HepG2 (cell line): Measurements from ENCODE around the gene FFAR1. TPM values are rescaled to one million over a fixed set of nuclear protein-coding genes. Genes with fewer than 3 reads are reported as not detected.

Source experiments
- ATAC-seq: fragments of 200-7000 bp; cut with Tn5 transposase; 3 replicates; pipeline ENCODE4 v1.9.1; 2020; ENCODE audit warnings: mild to moderate bottlenecking, moderate library complexity
- BruUV-seq: library from RNA; stranded (reverse); fragments of 400-500 nt; replicated peaks from 2 replicates; lab custom pipeline; 2021; lab: Mats Ljungman, UMichigan
- CTCF ChIA-PET: fragments of 300-600 bp; formaldehyde crosslinking; extraction: SDS; loops from one replicate; lab custom pipeline; 2021; ENCODE audit warnings: low total read pairs, inconsistent platforms, low intra/inter-chr PET ratio; lab: Yijun Ruan, JAX
- POLR2A ChIA-PET: fragments of 350-600 bp; sonication (Branson Sonifier 250); formaldehyde crosslinking; loops from one replicate; lab custom pipeline; 2020; ENCODE audit warnings: antibody characterized with exemption, inconsistent platforms; lab: Yijun Ruan, JAX
- DNase-seq: peaks from one replicate; pipeline ENCODE4 v3.0.0-alpha.2; 2015; ENCODE audit warnings: low spot score
- FAIRE-seq: peaks from 3 replicates; lab custom pipeline; 2011; peaks lifted over from hg19 to GRCh38; lab: Jason Lieb, UNC
- H2AFZ ChIP-seq: one replicate; pipeline ENCODE4 v1.6.1; 2011; ENCODE audit warnings: low read length, inconsistent platforms
- H3K27ac ChIP-seq: fragments of 300-600 bp; 3 replicates; pipeline ENCODE4 v1.8.0; 2011; ENCODE audit warnings: mixed run types, mild to moderate bottlenecking, mixed read lengths, low read length, inconsistent platforms; ENCODE audit not compliant: insufficient read depth; ENCODE audit errors: extremely low read length
- H3K27me3 ChIP-seq, 2 experiments: fragments of 200-600 bp in 1 of 2; 2 replicates in 1 of 2; 3 replicates in 1 of 2; pipeline versions ENCODE4 v1.6.0 to v1.8.0; 2011; ENCODE audit warnings: low read length in 2 of 2, mild to moderate bottlenecking in 2 of 2, moderate library complexity in 2 of 2, inconsistent platforms in 1 of 2; ENCODE audit not compliant: insufficient read depth in 2 of 2, control insufficient read depth in 1 of 2
- H3K36me3 ChIP-seq, 2 experiments: fragments of 200-600 bp in 1 of 2; replicated peaks in 1 of 2; 2 replicates in 1 of 2; 3 replicates in 1 of 2; pipeline versions ENCODE4 v1.5.1 to v1.8.0; 2011; ENCODE audit warnings: low read length in 2 of 2, inconsistent platforms in 1 of 2; ENCODE audit not compliant: insufficient read depth in 2 of 2, control insufficient read depth in 1 of 2
- H3K4me1 ChIP-seq: 2 replicates; pipeline ENCODE4 v1.5.1; 2012; ENCODE audit warnings: low read length, inconsistent platforms; ENCODE audit not compliant: insufficient read depth
- H3K4me2 ChIP-seq: 2 replicates; pipeline ENCODE4 v1.6.0; 2011; ENCODE audit warnings: low read depth, low read length, inconsistent platforms
- H3K4me3 ChIP-seq, 3 experiments: fragments of 200-600 bp in 1 of 3; sonication (generic), shearing (Covaris generic) in 1 of 3; replicated peaks in 1 of 3; 2 replicates each; pipeline ENCODE4 v1.5.1; 2011 to 2016; ENCODE audit warnings: low read length in 3 of 3, inconsistent platforms in 2 of 3, low read depth in 2 of 3, mild to moderate bottlenecking in 2 of 3, control low read depth in 1 of 3, mixed read lengths in 1 of 3; ENCODE audit not compliant: insufficient read depth in 1 of 3
- H3K79me2 ChIP-seq: one replicate; pipeline ENCODE4 v1.6.1; 2011; ENCODE audit warnings: low read length, inconsistent platforms; ENCODE audit not compliant: insufficient read depth
- H3K9ac ChIP-seq: 2 replicates; pipeline ENCODE4 v1.6.0; 2011; ENCODE audit warnings: mild to moderate bottlenecking, low read depth, low read length, inconsistent platforms; ENCODE audit not compliant: insufficient read depth
- H3K9me3 ChIP-seq: 2 replicates; pipeline ENCODE4 v1.5.1; 2012; ENCODE audit warnings: mild to moderate bottlenecking, low read length
- H4K20me1 ChIP-seq: 2 replicates; pipeline ENCODE4 v1.6.0; 2011; ENCODE audit warnings: inconsistent platforms, mild to moderate bottlenecking, low read length, moderate library complexity; ENCODE audit not compliant: insufficient read depth
- AHR ChIP-seq: IDR thresholded peaks from 2 replicates; pipeline ENCODE4 v1.6.1; 2018; ENCODE audit warnings: missing genetic modification reagents, missing compliant biosample characterization
- CHCHD3 ChIP-seq: sonication (generic); formaldehyde crosslinking; IDR thresholded peaks from 2 replicates; pipeline ENCODE4 v1.8.0; 2022; ENCODE audit warnings: mild to moderate bottlenecking, missing genetic modification reagents, moderate library complexity
- HMG20B ChIP-seq: conservative IDR thresholded peaks from 2 replicates; pipeline ENCODE4 v1.6.1; 2016; ENCODE audit warnings: missing genetic modification reagents, missing compliant biosample characterization
- KDM4B ChIP-seq: sonication (generic); formaldehyde crosslinking; IDR thresholded peaks from 2 replicates; pipeline ENCODE4 v1.4.0; 2020; ENCODE audit warnings: missing genetic modification reagents
- MZF1 ChIP-seq: sonication (generic); formaldehyde crosslinking; IDR thresholded peaks from 2 replicates; pipeline ENCODE4 v1.8.1; 2023; ENCODE audit warnings: mild to moderate bottlenecking, missing genetic modification reagents, borderline replicate concordance
- RXRB ChIP-seq: IDR thresholded peaks from 2 replicates; pipeline ENCODE4 v1.6.1; 2016; ENCODE audit warnings: borderline replicate concordance, missing genetic modification reagents, missing compliant biosample characterization
- SOX6 ChIP-seq, 2 experiments: fragments of 450-650 bp in 1 of 2; sonication (generic) in 1 of 2; formaldehyde crosslinking in 1 of 2; IDR thresholded peaks; 2 replicates each; pipeline versions ENCODE4 v1.4.0 to v1.6.1; 2017 to 2020; ENCODE audit warnings: antibody characterized with exemption in 1 of 2, mild to moderate bottlenecking in 1 of 2, missing genetic modification reagents in 1 of 2
- YY1 ChIP-seq: IDR thresholded peaks from 2 replicates; pipeline ENCODE4 v1.6.1; 2011; ENCODE audit warnings: low read length, low read depth, moderate library complexity, mild to moderate bottlenecking; ENCODE audit not compliant: insufficient read depth, insufficient replicate concordance
- ZFP36L1 ChIP-seq: sonication (generic); formaldehyde crosslinking; IDR thresholded peaks from 2 replicates; pipeline ENCODE4 v1.8.0; 2022; ENCODE audit warnings: mild to moderate bottlenecking, missing genetic modification reagents, moderate library complexity
- ZIK1 ChIP-seq: sonication (generic); formaldehyde crosslinking; IDR thresholded peaks from 2 replicates; pipeline ENCODE4 v1.5.0; 2020; ENCODE audit warnings: mild to moderate bottlenecking, low read depth, missing genetic modification reagents, borderline replicate concordance
- ZNF160 ChIP-seq: sonication (generic); formaldehyde crosslinking; IDR thresholded peaks from 2 replicates; pipeline ENCODE4 v1.8.0; 2022; ENCODE audit warnings: mild to moderate bottlenecking, inconsistent platforms, missing genetic modification reagents
- ZNF276 ChIP-seq: sonication (generic); formaldehyde crosslinking; IDR thresholded peaks from 2 replicates; pipeline ENCODE4 v1.4.0; 2020; ENCODE audit warnings: mild to moderate bottlenecking, low read depth, missing genetic modification reagents
- ZNF326 ChIP-seq: sonication (generic); formaldehyde crosslinking; IDR thresholded peaks from 2 replicates; pipeline ENCODE4 v1.4.0; 2020; ENCODE audit warnings: missing genetic modification reagents, borderline replicate concordance
- ZNF343 ChIP-seq: sonication (generic); formaldehyde crosslinking; IDR thresholded peaks from 2 replicates; pipeline ENCODE4 v1.4.0; 2020; ENCODE audit warnings: mild to moderate bottlenecking, missing genetic modification reagents
- WGBS: methylation state at CpG from one replicate; pipeline ENCODE4 v1.1.6; 2017; ENCODE audit warnings: low lambda C conversion rate; 5-methylcytosine and 5-hydroxymethylcytosine counted together
- in situ Hi-C: cut with HindIII; loops from 2 replicates; pipeline ENCODE4 v1.10.0; 2017; ENCODE audit warnings: low pct_unique_long_range_greater_than_20kb; ENCODE audit not compliant: extremely low pct_ligation_motif_present
- intact Hi-C: fragments of 100-400 bp; cut with micrococcal nuclease; formaldehyde crosslinking; loops from one replicate; pipeline ENCODE4 v1.10.0; 2022; ENCODE audit not compliant: unreplicated experiment
- polyA plus RNA-seq, 8 experiments: library from polyadenylated mRNA; depleted of rRNA in 3 of 8; stranded (reverse) in 7 of 8; unstranded in 1 of 8; fragments of >200 nt; fragmentation: Illumina TruSeq in 4 of 8; extraction: Trizol in 4 of 8; gene quantifications; 2 replicates each; pipeline versions ENCODE4 v1.2.1 to v1.2.3, GENCODE V29; 2011 to 2016; ENCODE audit warnings: low read depth in 4 of 8, missing spikeins in 1 of 8, mixed read lengths in 1 of 8; ENCODE audit not compliant: insufficient read depth in 1 of 8
- total RNA-seq, 5 experiments: library from RNA; depleted of rRNA; stranded (reverse); fragments of >200 nt; fragmentation: Illumina TruSeq; extraction: Trizol; gene quantifications; 2 replicates each; pipeline ENCODE4 v1.2.3, GENCODE V29; 2016; ENCODE audit warnings: low read depth in 1 of 5
- TF ChIP-seq, protein P1 (sequence below): sonication (generic); formaldehyde crosslinking; IDR thresholded peaks from 2 replicates; pipeline ENCODE4 v1.8.0; 2022; ENCODE audit warnings: mild to moderate bottlenecking, missing genetic modification reagents, moderate library complexity
- TF ChIP-seq, protein P2 (sequence below): sonication (generic); formaldehyde crosslinking; IDR thresholded peaks from 2 replicates; pipeline ENCODE4 v1.5.1; 2020; ENCODE audit warnings: missing genetic modification reagents, mild to moderate bottlenecking, borderline replicate concordance

FFAR1 gene
- total and polyA plus RNA-seq, 2 of the 13 experiments (the other 11 are each of a cell fraction or from before 2014, with no cell fraction given) = not detected

DNA sequence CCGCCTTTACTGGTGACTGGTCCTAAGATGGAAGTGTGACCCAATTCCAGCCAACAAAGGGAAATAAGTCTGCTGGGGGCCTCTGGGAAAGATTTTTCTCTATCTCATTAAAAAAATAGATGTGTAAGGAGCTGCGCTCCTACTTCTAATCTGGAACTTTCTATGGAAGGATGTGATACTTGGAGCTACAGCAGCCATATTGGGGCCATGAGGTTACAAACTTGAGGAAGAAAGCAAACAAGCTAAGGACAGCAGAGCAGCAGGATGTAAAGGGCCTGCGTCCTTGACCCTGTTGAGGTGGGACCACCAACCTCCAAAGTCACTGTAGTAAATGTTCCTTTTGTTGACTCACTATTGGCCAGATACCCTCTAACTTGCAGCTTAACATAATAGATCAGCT, 30.7 kb downstream of the FFAR1 start:
- no peak for DNase-seq
- no peak overlapping the region for H3K4me2 ChIP-seq
- H3K9me3 ChIP-seq = no peaks in the 10 kb centered on the region; the same call in 1 of the 2 replicates
- H4K20me1 ChIP-seq = no peaks in the 10 kb centered on the region
- H3K4me3 ChIP-seq = no peak overlapping the region
- no peaks in the 10 kb centered on the region for H3K79me2 ChIP-seq
- ChIA-PET CTCF (no interaction called here), POLR2A (no interaction called here)
- H3K9ac ChIP-seq = no peak overlapping the region
- H3K27me3 ChIP-seq = no peaks in the 10 kb centered on the region
- H3K27ac ChIP-seq = no peak overlapping the region
- intact Hi-C loops (no loop called here), in situ Hi-C loops (no loop called here)
- TF ChIP-seq ZIK1 (CRISPR knock-in tag) (no peak), KDM4B (CRISPR knock-in tag) (no peak), CHCHD3 (no peak), ZNF326 (CRISPR knock-in tag) (no peak), MZF1 (CRISPR knock-in tag) (no peak), AHR (CRISPR knock-in tag) (no peak), SOX6 (IDR thresholded peaks at IDR 0.05) (no peak), SOX6 (CRISPR knock-in tag; IDR thresholded peaks at IDR 0.05) (no peak), ZNF276 (CRISPR knock-in tag) (no peak), ZNF343 (CRISPR knock-in tag) (no peak), HMG20B (CRISPR knock-in tag) (no peak), YY1 (no peak), RXRB (CRISPR knock-in tag) (no peak), ZNF160 (no peak), ZFP36L1 (CRISPR knock-in tag) (no peak)
- TF ChIP-seq, protein P1, sequence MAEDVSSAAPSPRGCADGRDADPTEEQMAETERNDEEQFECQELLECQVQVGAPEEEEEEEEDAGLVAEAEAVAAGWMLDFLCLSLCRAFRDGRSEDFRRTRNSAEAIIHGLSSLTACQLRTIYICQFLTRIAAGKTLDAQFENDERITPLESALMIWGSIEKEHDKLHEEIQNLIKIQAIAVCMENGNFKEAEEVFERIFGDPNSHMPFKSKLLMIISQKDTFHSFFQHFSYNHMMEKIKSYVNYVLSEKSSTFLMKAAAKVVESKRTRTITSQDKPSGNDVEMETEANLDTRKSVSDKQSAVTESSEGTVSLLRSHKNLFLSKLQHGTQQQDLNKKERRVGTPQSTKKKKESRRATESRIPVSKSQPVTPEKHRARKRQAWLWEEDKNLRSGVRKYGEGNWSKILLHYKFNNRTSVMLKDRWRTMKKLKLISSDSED (CRISPR knock-in tag) = no peak
- TF ChIP-seq, protein P2, sequence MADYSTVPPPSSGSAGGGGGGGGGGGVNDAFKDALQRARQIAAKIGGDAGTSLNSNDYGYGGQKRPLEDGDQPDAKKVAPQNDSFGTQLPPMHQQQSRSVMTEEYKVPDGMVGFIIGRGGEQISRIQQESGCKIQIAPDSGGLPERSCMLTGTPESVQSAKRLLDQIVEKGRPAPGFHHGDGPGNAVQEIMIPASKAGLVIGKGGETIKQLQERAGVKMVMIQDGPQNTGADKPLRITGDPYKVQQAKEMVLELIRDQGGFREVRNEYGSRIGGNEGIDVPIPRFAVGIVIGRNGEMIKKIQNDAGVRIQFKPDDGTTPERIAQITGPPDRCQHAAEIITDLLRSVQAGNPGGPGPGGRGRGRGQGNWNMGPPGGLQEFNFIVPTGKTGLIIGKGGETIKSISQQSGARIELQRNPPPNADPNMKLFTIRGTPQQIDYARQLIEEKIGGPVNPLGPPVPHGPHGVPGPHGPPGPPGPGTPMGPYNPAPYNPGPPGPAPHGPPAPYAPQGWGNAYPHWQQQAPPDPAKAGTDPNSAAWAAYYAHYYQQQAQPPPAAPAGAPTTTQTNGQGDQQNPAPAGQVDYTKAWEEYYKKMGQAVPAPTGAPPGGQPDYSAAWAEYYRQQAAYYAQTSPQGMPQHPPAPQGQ = no peak
- no TSS peak for BruUV-seq
- H3K36me3 ChIP-seq = no peaks in the 10 kb centered on the region
- no peak for ATAC-seq
- no peak for FAIRE-seq
- WGBS = 93% methylated on average over 3 of the region's 3 CpGs
- H2AFZ ChIP-seq = no peak overlapping the region
- peaks cover 65% of the 10 kb centered on the region for H3K4me1 ChIP-seq
